CMK (cell line): ENCODE results near the gene AFAP1L1.

Source experiments
- DNase-seq: peaks from one replicate; pipeline ENCODE4 v3.0.0-alpha.2; 2010; ENCODE audit warnings: low read depth

The AFAP1L1 gene

GRCh38 chr5:149349382-149349781 lies 77.7 kb downstream of the AFAP1L1 start:
- DNase-seq = no peak

- no peak for DNase-seq
Measured at GRCh38 chr5:149352169-149352568, 80.5 kb downstream of the AFAP1L1 start.

- no peak for DNase-seq
Measured at GRCh38 chr5:149353911-149354310, 82.3 kb downstream of the AFAP1L1 start.

- DNase-seq = no peak
Measured at GRCh38 chr5:149355688-149356087, 84.0 kb downstream of the AFAP1L1 start.

GRCh38 chr5:149356391-149356790 lies 84.7 kb downstream of the AFAP1L1 start:
- no peak for DNase-seq

- DNase-seq = peak; percentile 68
Measured at GRCh38 chr5:149357370-149358293, 86.0 kb downstream of the AFAP1L1 start, which contains the start of gene PCYOX1L. Gene PCYOX1L (plus strand): TSS chr5:149358046. CDS start chr5:149358069, 23 bp downstream.

GRCh38 chr5:149358294-149358651 lies 86.6 kb downstream of the AFAP1L1 start:
- DNase-seq = no peak

- DNase-seq = no peak
Measured at GRCh38 chr5:149358868-149359495, 87.3 kb downstream of the AFAP1L1 start.

GRCh38 chr5:149360272-149360671 lies 88.6 kb downstream of the AFAP1L1 start:
- no peak for DNase-seq

GRCh38 chr5:149362541-149362940 lies 90.9 kb downstream of the AFAP1L1 start:
- no peak for DNase-seq

GRCh38 chr5:149363358-149363757 lies 91.7 kb downstream of the AFAP1L1 start:
- no peak for DNase-seq

GRCh38 chr5:149363936-149364335 lies 92.3 kb downstream of the AFAP1L1 start:
- DNase-seq = no peak

- no peak for DNase-seq
Measured at GRCh38 chr5:149364719-149365118, 93.1 kb downstream of the AFAP1L1 start.

- DNase-seq = no peak
Measured at GRCh38 chr5:149365418-149365817, 93.8 kb downstream of the AFAP1L1 start.

GRCh38 chr5:149366169-149366729 lies 94.6 kb downstream of the AFAP1L1 start:
- DNase-seq = no peak

- DNase-seq = no peak
Measured at GRCh38 chr5:149367249-149367971, 95.8 kb downstream of the AFAP1L1 start.

- no peak for DNase-seq
Measured at GRCh38 chr5:149367972-149368645, 96.5 kb downstream of the AFAP1L1 start.

- DNase-seq = no peak
Measured at GRCh38 chr5:149370878-149371277, 99.2 kb downstream of the AFAP1L1 start.

- DNase-seq = no peak
Measured at GRCh38 chr5:149371296-149371962, 99.8 kb downstream of the AFAP1L1 start.

GRCh38 chr5:149372076-149372795 lies 100.6 kb downstream of the AFAP1L1 start:
- DNase-seq = no peak
